Ovary (tissue), 3 donors: Measurements from ENCODE around the gene ACACB.

ENCODE experiments used
- CTCF ChIP-seq, 3 donors: fragments of 450-650 bp in 2 of 3; fragments of 200-600 bp in 1 of 3; IDR thresholded peaks; one replicate each; pipeline versions ENCODE4 v1.5.1 to v1.8.0; 2016 to 2022; ENCODE audit warnings: antibody characterized with exemption in 3 of 3, mild to moderate bottlenecking in 1 of 3
- POLR2A ChIP-seq: fragments of 450-650 bp; IDR thresholded peaks from one replicate; pipeline ENCODE4 v1.6.1; 2017; ENCODE audit warnings: antibody characterized with exemption, mild to moderate bottlenecking, moderate library complexity
- donor health status: DM: no; HTN: no; CAD: no.

DNA sequence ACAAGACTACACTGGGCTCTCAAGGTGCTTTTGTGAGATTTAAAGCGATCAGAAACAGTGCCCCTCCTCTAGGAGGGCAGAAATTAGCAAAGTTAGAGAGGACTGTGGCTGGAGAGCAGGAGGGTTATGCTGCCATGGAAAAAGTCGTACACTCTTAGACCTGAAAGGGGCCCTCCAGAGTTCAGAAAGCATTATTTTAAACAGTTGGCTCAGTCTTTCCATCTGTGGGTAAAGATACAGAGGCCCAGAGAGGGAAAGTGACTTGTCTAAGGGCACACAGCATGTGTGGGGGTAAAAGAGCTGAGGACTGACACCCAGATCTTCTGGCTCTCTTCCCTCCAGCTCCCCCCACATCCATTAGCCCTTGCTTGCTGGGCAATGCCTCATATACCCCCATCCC is 145.6 kb downstream of the ACACB start:
- TF ChIP-seq CTCF (IDR thresholded peaks at IDR 0.05) (no peak), POLR2A (no peak)
